IPS-15b (cell line): Measurements from ENCODE around the gene FLNB.

Source experiments
- H3K27me3 ChIP-seq: one replicate; pipeline ENCODE4 v1.6.1; 2013; ENCODE audit warnings: low read length; ENCODE audit not compliant: control insufficient read depth, insufficient read depth
- H3K36me3 ChIP-seq: one replicate; pipeline ENCODE4 v1.6.1; 2013; ENCODE audit warnings: low read length; ENCODE audit not compliant: control insufficient read depth, insufficient read depth
- H3K4me1 ChIP-seq: one replicate; pipeline ENCODE4 v1.6.1; 2013; ENCODE audit warnings: mild to moderate bottlenecking, low read length; ENCODE audit not compliant: control insufficient read depth, insufficient read depth
- H3K4me3 ChIP-seq: one replicate; pipeline ENCODE4 v1.5.1; 2013; ENCODE audit warnings: low read depth, low read length
- H3K9ac ChIP-seq: one replicate; pipeline ENCODE4 v1.6.1; 2013; ENCODE audit warnings: low read depth, mild to moderate bottlenecking, low read length
- H3K9me3 ChIP-seq: one replicate; pipeline ENCODE4 v1.6.1; 2013; ENCODE audit warnings: mild to moderate bottlenecking, low read length; ENCODE audit not compliant: control insufficient read depth, insufficient read depth

FLNB gene

DNA sequence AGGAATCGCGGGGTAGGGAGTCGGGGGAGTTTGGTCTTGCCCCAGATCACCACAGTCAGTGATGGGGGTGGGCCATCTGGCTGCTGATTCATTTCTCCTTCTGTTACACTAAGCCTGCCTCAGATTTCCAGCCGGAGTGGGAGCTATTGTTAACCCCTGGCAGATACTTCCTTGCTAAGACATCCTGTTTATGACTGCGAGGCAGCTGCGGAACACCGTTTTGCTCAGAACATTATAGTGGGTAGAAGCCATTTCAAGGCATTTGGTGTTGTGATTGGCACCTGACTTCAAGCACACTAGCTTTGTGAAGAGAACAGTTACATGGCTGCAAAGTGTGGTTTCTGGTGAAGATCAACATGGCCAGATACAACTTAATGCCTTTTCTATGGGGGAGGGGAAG lies 73.8 kb downstream of the FLNB start:
- H3K27me3 ChIP-seq = no peaks in the 10 kb centered on the region
- peaks cover 27% of the 10 kb centered on the region for H3K36me3 ChIP-seq
- no peaks in the 10 kb centered on the region for H3K4me1 ChIP-seq
- no peak overlapping the region for H3K9ac ChIP-seq
- no peaks in the 10 kb centered on the region for H3K9me3 ChIP-seq
- H3K4me3 ChIP-seq = no peak overlapping the region

GRCh38 chr3:58084166-58084565 lies 75.9 kb downstream of the FLNB start:
- Histone ChIP-seq H3K4me1 (no peaks in the 10 kb centered on the region), H3K27me3 (no peaks in the 10 kb centered on the region), H3K4me3 (no peak overlapping the region), H3K9ac (no peak overlapping the region), H3K36me3 (peaks cover 14% of the 10 kb centered on the region), H3K9me3 (no peaks in the 10 kb centered on the region)

DNA sequence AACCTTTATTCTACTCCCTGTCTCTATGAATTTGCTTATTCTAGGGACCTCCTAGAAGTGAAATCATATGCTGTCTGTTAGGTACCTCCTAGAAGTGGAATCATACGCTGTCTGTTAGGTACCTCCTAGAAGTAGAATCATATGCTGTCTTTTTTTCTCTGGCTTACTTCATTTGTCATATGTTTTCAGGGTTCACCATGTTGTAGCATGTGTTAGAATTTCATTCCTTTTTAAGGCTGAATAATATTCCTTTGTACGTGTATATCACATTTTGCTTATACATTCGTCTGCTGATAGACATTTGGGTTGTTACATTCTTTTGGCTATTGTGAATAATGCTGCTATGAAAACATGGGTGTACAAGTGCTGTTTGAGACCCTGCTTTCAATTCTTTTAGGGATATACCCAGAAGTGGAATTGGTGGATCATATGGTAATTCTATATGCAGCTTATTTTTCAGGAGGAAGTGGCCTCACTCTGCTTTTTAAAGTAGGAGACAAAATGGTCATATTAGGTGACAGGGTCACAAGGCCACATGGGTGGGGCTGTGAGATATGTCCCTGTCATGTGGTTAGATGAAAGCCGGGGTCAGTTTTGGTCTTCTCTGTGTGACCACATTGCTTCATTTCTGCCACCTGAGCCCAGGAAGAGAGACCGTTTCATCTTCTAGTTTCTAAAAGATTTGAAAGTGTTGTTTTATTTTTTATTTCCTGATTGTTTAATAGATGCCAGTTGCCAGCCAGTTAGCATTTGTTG lies 76.7 kb downstream of the FLNB start:
- Histone ChIP-seq H3K9ac (no peak overlapping the region), H3K9me3 (no peaks in the 10 kb centered on the region), H3K4me3 (no peak overlapping the region), H3K4me1 (no peaks in the 10 kb centered on the region), H3K27me3 (no peaks in the 10 kb centered on the region), H3K36me3 (peaks cover 12% of the 10 kb centered on the region)

GRCh38 chr3:58085616-58086015 lies 77.4 kb downstream of the FLNB start:
- no peak overlapping the region for H3K9ac ChIP-seq
- no peaks in the 10 kb centered on the region for H3K4me1 ChIP-seq
- H3K27me3 ChIP-seq = no peaks in the 10 kb centered on the region
- H3K9me3 ChIP-seq = no peaks in the 10 kb centered on the region
- no peak overlapping the region for H3K4me3 ChIP-seq
- peaks cover 9% of the 10 kb centered on the region for H3K36me3 ChIP-seq

DNA sequence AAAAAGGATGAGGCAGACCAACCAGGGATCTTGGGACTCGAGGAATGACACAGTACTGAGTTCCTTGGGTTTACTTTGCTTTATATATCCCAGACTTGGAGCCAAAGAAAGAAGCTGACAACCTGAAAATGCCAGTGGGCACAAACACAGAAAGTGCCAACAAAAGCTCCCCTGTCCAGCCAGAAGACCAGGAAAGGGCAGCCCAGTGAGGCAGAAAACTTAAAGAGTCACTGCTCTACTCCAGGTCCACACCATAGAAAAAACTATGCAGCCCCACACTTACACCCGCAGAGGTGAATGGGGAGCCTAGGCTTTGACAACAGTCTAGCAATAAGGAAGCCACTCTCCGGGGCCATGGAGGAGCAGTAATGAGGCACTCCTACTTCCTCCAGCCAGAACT lies 80.3 kb downstream of the FLNB start:
- H3K36me3 ChIP-seq = peaks cover 7% of the 10 kb centered on the region
- H3K4me1 ChIP-seq = no peaks in the 10 kb centered on the region
- H3K9ac ChIP-seq = no peak overlapping the region

GRCh38 chr3:58090351-58090750 lies 82.1 kb downstream of the FLNB start:
- Histone ChIP-seq H3K27me3 (no peaks in the 10 kb centered on the region), H3K9me3 (no peaks in the 10 kb centered on the region), H3K36me3 (peaks cover 17% of the 10 kb centered on the region), H3K4me1 (no peaks in the 10 kb centered on the region), H3K9ac (no peak overlapping the region), H3K4me3 (no peak overlapping the region)

More for the DNA sequence above, 80.3 kb downstream of the FLNB start:
- H3K4me3 ChIP-seq = no peak overlapping the region
- H3K9me3 ChIP-seq = no peaks in the 10 kb centered on the region
- H3K27me3 ChIP-seq = no peaks in the 10 kb centered on the region

DNA sequence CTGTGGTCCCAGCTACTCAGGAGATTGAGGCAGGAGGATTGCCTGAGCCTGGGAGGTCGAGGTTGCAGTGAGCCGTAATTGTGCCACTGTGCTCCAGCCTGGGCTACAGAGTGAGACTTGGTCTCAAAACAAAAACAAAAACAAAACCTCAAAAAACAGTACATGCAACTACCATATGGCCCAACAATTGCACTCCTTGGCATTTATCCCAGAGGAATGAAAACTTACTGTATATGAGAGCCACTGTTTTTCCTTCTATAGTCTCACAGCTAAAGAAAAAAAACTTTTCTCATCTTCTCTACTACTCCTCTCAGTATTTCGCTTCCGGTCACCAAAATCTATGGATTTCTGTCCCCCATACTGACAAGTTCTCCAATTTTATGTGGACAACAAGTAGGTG lies 84.3 kb downstream of the FLNB start:
- Histone ChIP-seq H3K4me3 (no peak overlapping the region), H3K27me3 (no peaks in the 10 kb centered on the region), H3K4me1 (no peaks in the 10 kb centered on the region), H3K9me3 (no peaks in the 10 kb centered on the region), H3K9ac (no peak overlapping the region), H3K36me3 (peaks cover 37% of the 10 kb centered on the region)

DNA sequence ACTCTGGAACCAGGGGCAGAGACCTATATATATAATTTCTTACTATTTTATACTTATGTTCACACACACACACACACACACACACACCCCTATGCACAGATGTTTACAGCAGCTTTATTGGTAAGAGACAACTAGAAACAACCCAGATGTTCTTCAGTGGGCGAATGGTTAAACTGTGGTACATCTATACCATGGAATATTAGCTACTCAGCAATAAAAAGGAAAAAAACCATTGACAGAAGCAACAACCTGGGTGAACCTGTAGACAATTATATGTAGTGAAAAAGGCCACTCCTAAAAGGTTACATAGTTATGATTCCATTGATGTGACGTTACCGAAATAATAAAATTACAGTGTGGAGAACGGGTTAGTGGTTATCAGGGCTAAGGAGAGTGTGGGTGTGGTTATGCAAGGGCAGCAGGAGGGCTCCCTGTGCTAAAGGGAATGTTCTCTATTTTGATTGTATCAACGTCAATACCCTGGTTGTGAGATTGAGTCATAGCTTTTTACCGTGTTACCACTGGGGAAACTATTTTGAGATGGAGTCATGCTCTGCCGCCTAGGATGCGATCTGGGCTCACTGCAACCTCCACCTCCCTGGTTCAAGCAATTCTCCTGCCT lies 85.5 kb downstream of the FLNB start:
- no peaks in the 10 kb centered on the region for H3K27me3 ChIP-seq
- H3K36me3 ChIP-seq = peaks cover 47% of the 10 kb centered on the region
- H3K9ac ChIP-seq = no peak overlapping the region
- no peak overlapping the region for H3K4me3 ChIP-seq
- H3K4me1 ChIP-seq = no peaks in the 10 kb centered on the region
- H3K9me3 ChIP-seq = no peaks in the 10 kb centered on the region

DNA sequence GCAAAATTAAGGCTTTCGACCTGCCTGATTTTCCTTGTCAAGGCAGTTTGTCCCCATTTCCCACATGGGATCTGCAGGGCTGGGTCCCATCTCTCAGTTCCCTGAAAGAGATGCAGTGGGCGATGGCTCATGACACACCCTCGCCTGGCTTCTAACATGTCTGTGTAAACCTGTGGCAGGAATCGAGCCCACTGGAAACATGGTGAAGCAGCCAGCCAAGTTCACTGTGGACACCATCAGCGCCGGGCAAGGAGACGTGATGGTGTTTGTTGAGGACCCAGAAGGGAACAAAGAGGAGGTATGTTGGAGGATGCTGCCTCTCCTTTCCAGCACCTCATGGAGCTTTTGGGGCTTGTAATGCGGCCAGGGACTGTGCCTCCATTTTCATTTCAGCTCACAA lies 86.4 kb downstream of the FLNB start:
- no peak overlapping the region for H3K4me3 ChIP-seq
- H3K4me1 ChIP-seq = no peaks in the 10 kb centered on the region
- H3K9ac ChIP-seq = no peak overlapping the region
- H3K27me3 ChIP-seq = no peaks in the 10 kb centered on the region
- peaks cover 53% of the 10 kb centered on the region for H3K36me3 ChIP-seq
- no peaks in the 10 kb centered on the region for H3K9me3 ChIP-seq

GRCh38 chr3:58095603-58096138 lies 87.4 kb downstream of the FLNB start:
- no peaks in the 10 kb centered on the region for H3K9me3 ChIP-seq
- H3K36me3 ChIP-seq = peaks cover 57% of the 10 kb centered on the region
- H3K9ac ChIP-seq = no peak overlapping the region
- no peaks in the 10 kb centered on the region for H3K4me1 ChIP-seq
- no peak overlapping the region for H3K4me3 ChIP-seq
- H3K27me3 ChIP-seq = no peaks in the 10 kb centered on the region

GRCh38 chr3:58098531-58098930 lies 90.3 kb downstream of the FLNB start:
- Histone ChIP-seq H3K9me3 (no peaks in the 10 kb centered on the region), H3K9ac (no peak overlapping the region), H3K27me3 (no peaks in the 10 kb centered on the region), H3K4me3 (no peak overlapping the region), H3K36me3 (peaks cover 77% of the 10 kb centered on the region), H3K4me1 (no peaks in the 10 kb centered on the region)

DNA sequence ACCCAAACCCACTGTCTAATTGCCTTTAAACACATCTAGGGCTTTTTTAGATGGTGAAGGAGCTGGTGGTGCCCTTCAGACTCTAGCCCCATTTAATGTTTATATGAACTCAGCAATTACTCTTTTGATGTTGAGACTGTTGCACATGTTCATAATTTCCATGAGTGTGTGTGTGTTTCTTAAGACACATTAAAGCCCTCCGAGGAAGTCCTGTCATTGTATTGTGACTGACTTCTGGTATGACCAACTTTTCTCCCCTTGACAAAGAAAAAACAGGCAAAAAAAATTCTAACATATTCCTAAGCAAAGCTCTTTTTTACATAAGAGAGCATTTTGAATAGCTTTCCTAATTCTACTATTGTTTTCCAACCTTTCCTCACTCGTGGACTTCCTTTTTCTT lies 91.6 kb downstream of the FLNB start:
- no peak overlapping the region for H3K4me3 ChIP-seq
- no peak overlapping the region for H3K9ac ChIP-seq
- no peaks in the 10 kb centered on the region for H3K4me1 ChIP-seq
- H3K36me3 ChIP-seq = peaks cover 83% of the 10 kb centered on the region
- no peaks in the 10 kb centered on the region for H3K9me3 ChIP-seq
- H3K27me3 ChIP-seq = no peaks in the 10 kb centered on the region
